ENCODE results near the gene RPL10A.

RPL10A gene

GRCh38 chr6:35497571-35498421 is 29.6 kb downstream of the RPL10A start:
- no peak for TF ChIP-seq CTCF (IDR thresholded peaks at IDR 0.05; ENCODE audit: insufficient read depth, missing control alignments)
- DNase-seq (ENCODE audit: insufficient read length, low spot score), result no peak
- no peak for FAIRE-seq

- no peak for FAIRE-seq
These were observed 30.3 kb downstream of the RPL10A start for GRCh38 chr6:35498422-35499067.

GRCh38 chr6:35499372-35499771 is 31.2 kb downstream of the RPL10A start:
- FAIRE-seq, result no peak
- DNase-seq (ENCODE audit: insufficient read length, low spot score), result no peak
- TF ChIP-seq CTCF (IDR thresholded peaks at IDR 0.05; ENCODE audit: insufficient read depth, missing control alignments), result no peak

More at GRCh38 chr6:35498422-35499067, 30.3 kb downstream of the RPL10A start:
- TF ChIP-seq CTCF (IDR thresholded peaks at IDR 0.05; ENCODE audit: insufficient read depth, missing control alignments), result no peak
- no peak for DNase-seq (ENCODE audit: insufficient read length, low spot score)

- no peak for TF ChIP-seq CTCF (IDR thresholded peaks at IDR 0.05; ENCODE audit: insufficient read depth, missing control alignments)
- DNase-seq (ENCODE audit: insufficient read length, low spot score), result no peak
- FAIRE-seq, result no peak
These were observed 32.6 kb downstream of the RPL10A start for GRCh38 chr6:35500782-35501181.

- TF ChIP-seq CTCF (IDR thresholded peaks at IDR 0.05; ENCODE audit: insufficient read depth, missing control alignments), result no peak
- DNase-seq (ENCODE audit: insufficient read length, low spot score) (no peak), FAIRE-seq (no peak)
These were observed 33.6 kb downstream of the RPL10A start for GRCh38 chr6:35501784-35502183.

- FAIRE-seq (no peak), DNase-seq (ENCODE audit: insufficient read length, low spot score) (no peak)
- no peak for TF ChIP-seq CTCF (IDR thresholded peaks at IDR 0.05; ENCODE audit: insufficient read depth, missing control alignments)
These were observed 35.3 kb downstream of the RPL10A start for GRCh38 chr6:35503534-35503933.

GRCh38 chr6:35505999-35506412 is 37.8 kb downstream of the RPL10A start:
- DNase-seq (ENCODE audit: insufficient read length, low spot score), result no peak
- TF ChIP-seq CTCF (IDR thresholded peaks at IDR 0.05; ENCODE audit: insufficient read depth, missing control alignments), result no peak
- no peak for FAIRE-seq
